ENCODE measurements around the gene FAM50B.

GRCh38 chr6:3801960-3802359 lies 47.2 kb upstream of the FAM50B start:
- TF ChIP-seq, protein P1, sequence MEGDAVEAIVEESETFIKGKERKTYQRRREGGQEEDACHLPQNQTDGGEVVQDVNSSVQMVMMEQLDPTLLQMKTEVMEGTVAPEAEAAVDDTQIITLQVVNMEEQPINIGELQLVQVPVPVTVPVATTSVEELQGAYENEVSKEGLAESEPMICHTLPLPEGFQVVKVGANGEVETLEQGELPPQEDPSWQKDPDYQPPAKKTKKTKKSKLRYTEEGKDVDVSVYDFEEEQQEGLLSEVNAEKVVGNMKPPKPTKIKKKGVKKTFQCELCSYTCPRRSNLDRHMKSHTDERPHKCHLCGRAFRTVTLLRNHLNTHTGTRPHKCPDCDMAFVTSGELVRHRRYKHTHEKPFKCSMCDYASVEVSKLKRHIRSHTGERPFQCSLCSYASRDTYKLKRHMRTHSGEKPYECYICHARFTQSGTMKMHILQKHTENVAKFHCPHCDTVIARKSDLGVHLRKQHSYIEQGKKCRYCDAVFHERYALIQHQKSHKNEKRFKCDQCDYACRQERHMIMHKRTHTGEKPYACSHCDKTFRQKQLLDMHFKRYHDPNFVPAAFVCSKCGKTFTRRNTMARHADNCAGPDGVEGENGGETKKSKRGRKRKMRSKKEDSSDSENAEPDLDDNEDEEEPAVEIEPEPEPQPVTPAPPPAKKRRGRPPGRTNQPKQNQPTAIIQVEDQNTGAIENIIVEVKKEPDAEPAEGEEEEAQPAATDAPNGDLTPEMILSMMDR (conservative IDR thresholded peaks at IDR 0.05; ENCODE audit: low read length) = no peak
- no peak for TF ChIP-seq EZH2phosphoT487 (IDR thresholded peaks at IDR 0.05; ENCODE audit: borderline replicate concordance, low read depth, low read length)
